ENCODE data around the gene MAP4K5.
"Not testable (repeated sequence)": the region's sequence is repeated elsewhere in the genome, so short reads cannot be mapped to it uniquely, and the experiment has no call there.

The MAP4K5 gene

GRCh38 chr14:50532502-50533240, at the start of gene MAP4K5:
Gene MAP4K5, minus strand, starts transcription at chr14:50532569. Its CDS starts 520 bp downstream, at chr14:50532049.
- in situ Hi-C loops (cut with MboI; ENCODE audit: low sequenced_read_pairs), result no loop called here

- in situ Hi-C loops (cut with MboI; ENCODE audit: low sequenced_read_pairs), result no loop called here
Observed at GRCh38 chr14:50578433-50578832, 46.1 kb upstream of the MAP4K5 start.

GRCh38 chr14:50577982-50578381, 45.6 kb upstream of the MAP4K5 start:
- in situ Hi-C loops (cut with MboI; ENCODE audit: low sequenced_read_pairs), result no loop called here

GRCh38 chr14:50575769-50576168, 43.4 kb upstream of the MAP4K5 start:
- in situ Hi-C loops (cut with MboI; ENCODE audit: low sequenced_read_pairs), result no loop called here

GRCh38 chr14:50573862-50574261, 41.5 kb upstream of the MAP4K5 start:
- in situ Hi-C loops (cut with MboI; ENCODE audit: low sequenced_read_pairs), result no loop called here

GRCh38 chr14:50569714-50570274, 37.4 kb upstream of the MAP4K5 start:
- in situ Hi-C loops (cut with MboI; ENCODE audit: low sequenced_read_pairs), result no loop called here

GRCh38 chr14:50562841-50563240, 30.5 kb upstream of the MAP4K5 start:
- in situ Hi-C loops (cut with MboI; ENCODE audit: low sequenced_read_pairs), result no loop called here

- in situ Hi-C loops (cut with MboI; ENCODE audit: low sequenced_read_pairs), result no loop called here
Observed at GRCh38 chr14:50560931-50561285, 28.5 kb upstream of the MAP4K5 start.

GRCh38 chr14:50559990-50560930, 27.9 kb upstream of the MAP4K5 start, which contains the start of gene ATL1:
Gene ATL1, plus strand, starts transcription at chr14:50560145. Its CDS starts 121 bp downstream, at chr14:50560266.
- in situ Hi-C loops (cut with MboI; ENCODE audit: low sequenced_read_pairs), result no loop called here

- in situ Hi-C loops (cut with MboI; ENCODE audit: low sequenced_read_pairs), result not testable (repeated sequence)
Observed at GRCh38 chr14:50552796-50553195, 20.4 kb upstream of the MAP4K5 start.

GRCh38 chr14:50551877-50552276, 19.5 kb upstream of the MAP4K5 start:
- in situ Hi-C loops (cut with MboI; ENCODE audit: low sequenced_read_pairs), result no loop called here

- in situ Hi-C loops (cut with MboI; ENCODE audit: low sequenced_read_pairs), result no loop called here
Observed at GRCh38 chr14:50550294-50550693, 17.9 kb upstream of the MAP4K5 start.

- in situ Hi-C loops (cut with MboI; ENCODE audit: low sequenced_read_pairs), result no loop called here
Observed at GRCh38 chr14:50545618-50546017, 13.2 kb upstream of the MAP4K5 start.

- in situ Hi-C loops (cut with MboI; ENCODE audit: low sequenced_read_pairs), result no loop called here
Observed at GRCh38 chr14:50544911-50545310, 12.5 kb upstream of the MAP4K5 start.

- in situ Hi-C loops (cut with MboI; ENCODE audit: low sequenced_read_pairs), result no loop called here
Observed at GRCh38 chr14:50542941-50543418, 10.6 kb upstream of the MAP4K5 start.

GRCh38 chr14:50541159-50541567, 8.8 kb upstream of the MAP4K5 start:
- in situ Hi-C loops (cut with MboI; ENCODE audit: low sequenced_read_pairs), result no loop called here

GRCh38 chr14:50539051-50539450, 6.7 kb upstream of the MAP4K5 start:
- in situ Hi-C loops (cut with MboI; ENCODE audit: low sequenced_read_pairs), result no loop called here

- in situ Hi-C loops (cut with MboI; ENCODE audit: low sequenced_read_pairs), result not testable (repeated sequence)
Observed at GRCh38 chr14:50538034-50538433, 5.7 kb upstream of the MAP4K5 start.

- in situ Hi-C loops (cut with MboI; ENCODE audit: low sequenced_read_pairs), result no loop called here
Observed at GRCh38 chr14:50534997-50535396, 2.6 kb upstream of the MAP4K5 start.

- in situ Hi-C loops (cut with MboI; ENCODE audit: low sequenced_read_pairs), result no loop called here
Observed at GRCh38 chr14:50534416-50534815, 2.0 kb upstream of the MAP4K5 start.

GRCh38 chr14:50533806-50534205, 1.4 kb upstream of the MAP4K5 start:
- in situ Hi-C loops (cut with MboI; ENCODE audit: low sequenced_read_pairs), result no loop called here

All from hTERT RPE-1 (cell line).